Adipocyte (in vitro differentiated cells): Measurements from ENCODE around the gene GAGE12F.
"Not testable (repeated sequence)": the region's sequence is repeated elsewhere in the genome, so short reads cannot be mapped to it uniquely, and the experiment has no call there.

Experiments
- DNase-seq: peaks from one replicate; pipeline ENCODE4 v3.0.0-alpha.2; 2015; ENCODE audit warnings: low read depth
- H3K27me3 ChIP-seq: replicated peaks from 2 replicates; pipeline ENCODE4 v1.7.0; 2013; ENCODE audit warnings: mild to moderate bottlenecking, low read length, moderate library complexity; ENCODE audit not compliant: control insufficient read depth, insufficient read depth
- H3K36me3 ChIP-seq: 2 replicates; pipeline ENCODE4 v1.7.0; 2013; ENCODE audit warnings: low read length, mild to moderate bottlenecking, moderate library complexity; ENCODE audit not compliant: control insufficient read depth, insufficient read depth, severe bottlenecking
- H3K4me1 ChIP-seq: 2 replicates; pipeline ENCODE4 v1.7.0; 2013; ENCODE audit warnings: mild to moderate bottlenecking, low read length, moderate library complexity; ENCODE audit not compliant: control insufficient read depth, insufficient read depth
- H3K4me3 ChIP-seq: 2 replicates; pipeline ENCODE4 v1.7.0; 2013; ENCODE audit warnings: mild to moderate bottlenecking, low read length, moderate library complexity
- H3K9ac ChIP-seq: 2 replicates; pipeline ENCODE4 v1.7.0; 2013; ENCODE audit warnings: mild to moderate bottlenecking, low read length, moderate library complexity
- H3K9me3 ChIP-seq: 2 replicates; pipeline ENCODE4 v1.7.0; 2013; ENCODE audit warnings: mild to moderate bottlenecking, low read length, moderate library complexity; ENCODE audit not compliant: control insufficient read depth

The GAGE12F gene

GRCh38 chrX:49560542-49560941, at the start of gene GAGE12F:
TSS of gene GAGE12F (plus strand) at chrX:49560842. CDS start at chrX:49561997, 1,155 bp downstream.
- H3K9me3 ChIP-seq, DNase-seq, H3K27me3 ChIP-seq, H3K4me1 ChIP-seq, H3K9ac ChIP-seq, H3K36me3 ChIP-seq, H3K4me3 ChIP-seq: not testable (repeated sequence)

GRCh38 chrX:49531877-49532276, 28.8 kb upstream of the GAGE12F start, which contains the start of gene GAGE12C:
TSS of gene GAGE12C (plus strand) at chrX:49532177. CDS start at chrX:49533332, 1,155 bp downstream.
- H3K36me3 ChIP-seq, H3K4me3 ChIP-seq, H3K9ac ChIP-seq, H3K27me3 ChIP-seq, H3K9me3 ChIP-seq, H3K4me1 ChIP-seq, DNase-seq: not testable (repeated sequence)

GRCh38 chrX:49541433-49541832, 19.2 kb upstream of the GAGE12F start, which contains the start of gene GAGE12D:
TSS of gene GAGE12D (plus strand) at chrX:49541733. CDS start at chrX:49542888, 1,155 bp downstream.
- not testable (repeated sequence) for H3K9ac ChIP-seq, H3K4me3 ChIP-seq, H3K27me3 ChIP-seq, H3K9me3 ChIP-seq, DNase-seq, H3K36me3 ChIP-seq, H3K4me1 ChIP-seq

GRCh38 chrX:49550989-49551388, 9.7 kb upstream of the GAGE12F start, which contains the start of gene GAGE12E:
TSS of gene GAGE12E (plus strand) at chrX:49551289. CDS start at chrX:49552444, 1,155 bp downstream.
- H3K36me3 ChIP-seq, H3K4me3 ChIP-seq, H3K27me3 ChIP-seq, H3K9me3 ChIP-seq, H3K9ac ChIP-seq, H3K4me1 ChIP-seq, DNase-seq: not testable (repeated sequence)

GRCh38 chrX:49568728-49569127, 8.1 kb downstream of the GAGE12F start:
- not testable (repeated sequence) for H3K36me3 ChIP-seq, DNase-seq, H3K27me3 ChIP-seq, H3K9ac ChIP-seq, H3K4me3 ChIP-seq, H3K4me1 ChIP-seq, H3K9me3 ChIP-seq

GRCh38 chrX:49569152-49569551, 8.5 kb downstream of the GAGE12F start:
- not testable (repeated sequence) for H3K4me3 ChIP-seq, H3K9me3 ChIP-seq, DNase-seq, H3K36me3 ChIP-seq, H3K4me1 ChIP-seq, H3K27me3 ChIP-seq, H3K9ac ChIP-seq

GRCh38 chrX:49570100-49570499, 9.5 kb downstream of the GAGE12F start, which contains the start of gene GAGE12G:
TSS of gene GAGE12G (plus strand) at chrX:49570400. CDS start at chrX:49571555, 1,155 bp downstream.
- not testable (repeated sequence) for H3K36me3 ChIP-seq, H3K9me3 ChIP-seq, H3K4me3 ChIP-seq, DNase-seq, H3K9ac ChIP-seq, H3K27me3 ChIP-seq, H3K4me1 ChIP-seq

- DNase-seq, H3K9ac ChIP-seq, H3K4me3 ChIP-seq, H3K36me3 ChIP-seq, H3K27me3 ChIP-seq, H3K4me1 ChIP-seq, H3K9me3 ChIP-seq: not testable (repeated sequence)
Measured at GRCh38 chrX:49579649-49580048, 19.0 kb downstream of the GAGE12F start, which contains the start of gene GAGE12H. TSS of gene GAGE12H (plus strand) at chrX:49579949. CDS start at chrX:49581104, 1,155 bp downstream.

GRCh38 chrX:49589196-49589595, 28.6 kb downstream of the GAGE12F start, which contains the start of gene GAGE2A:
TSS of gene GAGE2A (plus strand) at chrX:49589496. CDS start at chrX:49590651, 1,155 bp downstream.
- not testable (repeated sequence) for H3K4me3 ChIP-seq, H3K9ac ChIP-seq, H3K27me3 ChIP-seq, H3K9me3 ChIP-seq, H3K4me1 ChIP-seq, DNase-seq, H3K36me3 ChIP-seq

- not testable (repeated sequence) for H3K4me1 ChIP-seq, H3K9ac ChIP-seq, H3K9me3 ChIP-seq, H3K36me3 ChIP-seq, H3K4me3 ChIP-seq, H3K27me3 ChIP-seq, DNase-seq
Measured at GRCh38 chrX:49589769-49590478, 29.3 kb downstream of the GAGE12F start.

GRCh38 chrX:49590488-49590887, 29.8 kb downstream of the GAGE12F start:
- H3K9me3 ChIP-seq, H3K27me3 ChIP-seq, H3K36me3 ChIP-seq, H3K9ac ChIP-seq, DNase-seq, H3K4me1 ChIP-seq, H3K4me3 ChIP-seq: not testable (repeated sequence)
